Panc1 (cell line): ENCODE results near the gene LRRC42. TPM values are rescaled to one million over a fixed set of nuclear protein-coding genes. Genes with fewer than 3 reads are reported as not detected.

ENCODE experiments used
- ATAC-seq: fragments of 200-7000 bp; cut with Tn5 transposase; 2 replicates; pipeline ENCODE4 v1.9.1; 2020; ENCODE audit warnings: mild to moderate bottlenecking, moderate library complexity
- BruUV-seq: library from RNA; stranded (reverse); fragments of 400-500 nt; replicated peaks from 2 replicates; lab custom pipeline; 2021; lab: Mats Ljungman, UMichigan
- CTCF ChIA-PET: fragments of 300-600 bp; sonication (Branson Sonifier 250); formaldehyde crosslinking; loops from one replicate; lab custom pipeline; 2022; ENCODE audit warnings: antibody characterized with exemption; lab: Charles Lee
- POLR2A ChIA-PET: fragments of 300-600 bp; sonication (Branson Sonifier 250); formaldehyde crosslinking; loops from one replicate; lab custom pipeline; 2022; ENCODE audit warnings: antibody characterized with exemption; lab: Charles Lee
- DNase-seq: peaks from one replicate; pipeline ENCODE4 v3.0.0-alpha.2; 2010; ENCODE audit warnings: low read depth, low spot score
- H3K27ac ChIP-seq: 2 replicates; pipeline ENCODE4 v1.5.1; 2011; ENCODE audit warnings: mild to moderate bottlenecking, low read length, inconsistent platforms
- H3K27me3 ChIP-seq: fragments of 200-500 bp; sonication (Bioruptor generic); 2 replicates; pipeline ENCODE4 v1.6.0; 2014; ENCODE audit warnings: low read length, inconsistent platforms; ENCODE audit not compliant: control insufficient read depth, insufficient read depth
- H3K36me3 ChIP-seq: fragments of 200-500 bp; sonication (Bioruptor generic); 2 replicates; pipeline ENCODE4 v1.5.1; 2014; ENCODE audit warnings: inconsistent platforms, mild to moderate bottlenecking, low read length, moderate library complexity; ENCODE audit not compliant: control insufficient read depth, insufficient read depth
- H3K4me1 ChIP-seq: 2 replicates; pipeline ENCODE4 v1.5.1; 2011; ENCODE audit warnings: inconsistent platforms, mild to moderate bottlenecking, low read length, moderate library complexity; ENCODE audit not compliant: control insufficient read depth, insufficient read depth
- H3K4me3 ChIP-seq, 2 experiments: 2 replicates each; pipeline ENCODE4 v1.5.1; 2011 to 2012; ENCODE audit warnings: low read depth in 2 of 2, low read length in 2 of 2, mild to moderate bottlenecking in 2 of 2, inconsistent platforms in 1 of 2, moderate library complexity in 1 of 2
- H3K9me3 ChIP-seq: fragments of 200-500 bp; sonication (Bioruptor generic); 2 replicates; pipeline ENCODE4 v1.5.1; 2014; ENCODE audit warnings: low read depth, mild to moderate bottlenecking, inconsistent platforms, low read length, moderate library complexity; ENCODE audit not compliant: control insufficient read depth, insufficient read depth
- POLR2AphosphoS5 ChIP-seq: IDR thresholded peaks from 2 replicates; pipeline ENCODE4 v1.6.1; 2012; ENCODE audit warnings: mild to moderate bottlenecking, low read depth, low read length, moderate library complexity
- SIN3A ChIP-seq: IDR thresholded peaks from 2 replicates; pipeline ENCODE4 v1.6.1; 2012; ENCODE audit warnings: low read depth, mild to moderate bottlenecking, low read length, moderate library complexity, borderline replicate concordance; ENCODE audit not compliant: insufficient read depth
- TCF7L2 ChIP-seq: IDR thresholded peaks from 2 replicates; pipeline ENCODE4 v1.6.1; 2011; ENCODE audit warnings: mild to moderate bottlenecking, low read depth, low read length, inconsistent platforms
- in situ Hi-C: cut with HindIII; loops from 2 replicates; pipeline ENCODE4 v1.10.0; 2016; ENCODE audit warnings: low sequenced_read_pairs, low pct_unique_long_range_greater_than_20kb
- intact Hi-C: fragments of 100-400 bp; cut with micrococcal nuclease; formaldehyde crosslinking; loops from one replicate; pipeline ENCODE4 v1.10.0; 2022; ENCODE audit not compliant: unreplicated experiment
- total RNA-seq: library from RNA; stranded (reverse); gene quantifications from one replicate; pipeline ENCODE4 v1.2.1, GENCODE V29; 2021; ENCODE audit not compliant: unreplicated experiment
- TF ChIP-seq, protein P1 (sequence below): fragments of 450-650 bp; IDR thresholded peaks from 2 replicates; pipeline ENCODE4 v1.5.1; 2017; ENCODE audit warnings: mild to moderate bottlenecking
- TF ChIP-seq, protein P2 (sequence below), 2 experiments: IDR thresholded peaks; 2 replicates each; pipeline ENCODE4 v1.6.1; 2011 to 2012; ENCODE audit warnings: low read depth in 2 of 2, control low read depth in 1 of 2, low read length in 1 of 2, mild to moderate bottlenecking in 1 of 2, moderate library complexity in 1 of 2; ENCODE audit not compliant: insufficient read depth in 1 of 2

LRRC42 gene
- total RNA-seq, 1 experiment from 2014 or later, result 41.0 TPM

DNA sequence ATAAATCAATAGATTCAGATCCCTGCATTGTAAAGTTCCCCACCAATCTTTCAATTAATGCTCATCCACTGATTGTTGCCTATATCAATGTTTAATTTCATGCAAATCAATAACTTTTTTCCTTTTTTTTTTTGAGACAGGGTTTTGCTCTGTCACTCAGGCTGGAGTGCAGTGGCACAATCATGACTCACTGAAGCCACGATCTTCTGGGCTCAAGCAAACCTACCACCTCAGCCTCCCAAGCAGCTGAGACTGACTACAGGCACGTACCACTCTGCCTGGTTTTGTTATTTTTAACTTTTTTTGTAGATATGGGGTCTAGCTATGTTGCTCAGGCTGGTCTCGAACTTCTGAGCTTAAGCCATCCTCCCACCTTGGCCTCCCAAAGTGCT lies 26.5 kb upstream of the LRRC42 start:
- CTCF ChIA-PET, result interaction anchor here (0.7 kb wide), 1 partner anchor 40 kb away, joined by 12 read pairs; no protein-coding TSS in a partner anchor
- in situ Hi-C loops, result no loop called here
- Histone ChIP-seq H3K27ac (no peak overlapping the region), H3K36me3 (no peaks in the 10 kb centered on the region), H3K4me1 (no peaks in the 10 kb centered on the region), H3K9me3 (no peaks in the 10 kb centered on the region), H3K27me3 (no peaks in the 10 kb centered on the region), H3K4me3 (no peak overlapping the region)
- no peak for ATAC-seq
- intact Hi-C loops, result no loop called here
- TF ChIP-seq TCF7L2, result no peak
- TF ChIP-seq, protein P1, sequence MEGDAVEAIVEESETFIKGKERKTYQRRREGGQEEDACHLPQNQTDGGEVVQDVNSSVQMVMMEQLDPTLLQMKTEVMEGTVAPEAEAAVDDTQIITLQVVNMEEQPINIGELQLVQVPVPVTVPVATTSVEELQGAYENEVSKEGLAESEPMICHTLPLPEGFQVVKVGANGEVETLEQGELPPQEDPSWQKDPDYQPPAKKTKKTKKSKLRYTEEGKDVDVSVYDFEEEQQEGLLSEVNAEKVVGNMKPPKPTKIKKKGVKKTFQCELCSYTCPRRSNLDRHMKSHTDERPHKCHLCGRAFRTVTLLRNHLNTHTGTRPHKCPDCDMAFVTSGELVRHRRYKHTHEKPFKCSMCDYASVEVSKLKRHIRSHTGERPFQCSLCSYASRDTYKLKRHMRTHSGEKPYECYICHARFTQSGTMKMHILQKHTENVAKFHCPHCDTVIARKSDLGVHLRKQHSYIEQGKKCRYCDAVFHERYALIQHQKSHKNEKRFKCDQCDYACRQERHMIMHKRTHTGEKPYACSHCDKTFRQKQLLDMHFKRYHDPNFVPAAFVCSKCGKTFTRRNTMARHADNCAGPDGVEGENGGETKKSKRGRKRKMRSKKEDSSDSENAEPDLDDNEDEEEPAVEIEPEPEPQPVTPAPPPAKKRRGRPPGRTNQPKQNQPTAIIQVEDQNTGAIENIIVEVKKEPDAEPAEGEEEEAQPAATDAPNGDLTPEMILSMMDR, result no peak
- no peak for TF ChIP-seq POLR2AphosphoS5
- TF ChIP-seq, protein P2, sequence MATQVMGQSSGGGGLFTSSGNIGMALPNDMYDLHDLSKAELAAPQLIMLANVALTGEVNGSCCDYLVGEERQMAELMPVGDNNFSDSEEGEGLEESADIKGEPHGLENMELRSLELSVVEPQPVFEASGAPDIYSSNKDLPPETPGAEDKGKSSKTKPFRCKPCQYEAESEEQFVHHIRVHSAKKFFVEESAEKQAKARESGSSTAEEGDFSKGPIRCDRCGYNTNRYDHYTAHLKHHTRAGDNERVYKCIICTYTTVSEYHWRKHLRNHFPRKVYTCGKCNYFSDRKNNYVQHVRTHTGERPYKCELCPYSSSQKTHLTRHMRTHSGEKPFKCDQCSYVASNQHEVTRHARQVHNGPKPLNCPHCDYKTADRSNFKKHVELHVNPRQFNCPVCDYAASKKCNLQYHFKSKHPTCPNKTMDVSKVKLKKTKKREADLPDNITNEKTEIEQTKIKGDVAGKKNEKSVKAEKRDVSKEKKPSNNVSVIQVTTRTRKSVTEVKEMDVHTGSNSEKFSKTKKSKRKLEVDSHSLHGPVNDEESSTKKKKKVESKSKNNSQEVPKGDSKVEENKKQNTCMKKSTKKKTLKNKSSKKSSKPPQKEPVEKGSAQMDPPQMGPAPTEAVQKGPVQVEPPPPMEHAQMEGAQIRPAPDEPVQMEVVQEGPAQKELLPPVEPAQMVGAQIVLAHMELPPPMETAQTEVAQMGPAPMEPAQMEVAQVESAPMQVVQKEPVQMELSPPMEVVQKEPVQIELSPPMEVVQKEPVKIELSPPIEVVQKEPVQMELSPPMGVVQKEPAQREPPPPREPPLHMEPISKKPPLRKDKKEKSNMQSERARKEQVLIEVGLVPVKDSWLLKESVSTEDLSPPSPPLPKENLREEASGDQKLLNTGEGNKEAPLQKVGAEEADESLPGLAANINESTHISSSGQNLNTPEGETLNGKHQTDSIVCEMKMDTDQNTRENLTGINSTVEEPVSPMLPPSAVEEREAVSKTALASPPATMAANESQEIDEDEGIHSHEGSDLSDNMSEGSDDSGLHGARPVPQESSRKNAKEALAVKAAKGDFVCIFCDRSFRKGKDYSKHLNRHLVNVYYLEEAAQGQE (IDR thresholded peaks at IDR 0.05; ENCODE audit: insufficient read depth in 1 of 2, low read depth in 2 of 2, low read length in 1 of 2), result no peak
- TF ChIP-seq SIN3A, result no peak
- no peak for DNase-seq
- POLR2A ChIA-PET, result no interaction called here
- BruUV-seq, result no TSS peak

DNA sequence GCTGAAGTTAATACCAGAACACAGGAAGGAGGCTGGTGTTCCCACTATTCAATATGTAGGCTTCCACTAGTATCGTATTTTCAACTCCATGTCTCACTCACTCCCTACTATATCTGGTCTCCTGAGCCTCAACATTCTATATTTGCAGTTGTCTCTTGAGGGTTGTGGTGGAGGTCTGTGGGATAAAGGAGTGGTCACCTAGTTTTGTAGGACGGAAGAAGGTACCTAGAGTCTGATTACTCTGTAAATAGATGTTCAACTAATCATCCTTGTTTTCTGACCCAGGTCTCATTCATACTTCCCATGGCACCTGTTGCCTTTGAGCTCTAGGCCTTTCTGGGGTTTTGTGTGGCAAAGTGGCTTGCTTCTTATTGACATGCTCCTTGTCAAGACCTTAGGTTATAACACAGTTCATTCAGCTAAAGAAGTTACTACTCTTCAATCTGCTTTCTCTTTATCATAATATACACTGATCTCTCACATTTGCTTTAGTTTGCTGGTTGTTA lies 18.7 kb upstream of the LRRC42 start:
- in situ Hi-C loops, result no loop called here
- DNase-seq, result no peak
- ChIA-PET CTCF (no interaction called here), POLR2A (no interaction called here)
- ATAC-seq, result no peak
- H3K9me3 ChIP-seq, result no peaks in the 10 kb centered on the region
- H3K27ac ChIP-seq, result no peak overlapping the region
- no peak overlapping the region for H3K4me3 ChIP-seq
- H3K36me3 ChIP-seq, result peaks cover 4% of the 10 kb centered on the region; the same call in 1 of the 2 replicates
- BruUV-seq, result no TSS peak
- TF ChIP-seq TCF7L2 (no peak), POLR2AphosphoS5 (no peak), SIN3A (no peak)
- TF ChIP-seq, protein P1, result no peak
- TF ChIP-seq, protein P2 (IDR thresholded peaks at IDR 0.05; ENCODE audit: insufficient read depth in 1 of 2, low read depth in 2 of 2, low read length in 1 of 2), result no peak
- H3K4me1 ChIP-seq, result no peaks in the 10 kb centered on the region
- intact Hi-C loops, result no loop called here
- no peaks in the 10 kb centered on the region for H3K27me3 ChIP-seq
